C4-2B (cell line): ENCODE data around the gene MLYCD.

Source experiments
- ZFX ChIP-seq: fragments of 450-650 bp; IDR thresholded peaks from 2 replicates; pipeline ENCODE4 v1.6.1; 2017
- TF ChIP-seq, protein P1 (sequence below): fragments of 450-650 bp; conservative IDR thresholded peaks from 2 replicates; pipeline ENCODE4 v1.5.1; 2017; ENCODE audit warnings: mild to moderate bottlenecking

DNA sequence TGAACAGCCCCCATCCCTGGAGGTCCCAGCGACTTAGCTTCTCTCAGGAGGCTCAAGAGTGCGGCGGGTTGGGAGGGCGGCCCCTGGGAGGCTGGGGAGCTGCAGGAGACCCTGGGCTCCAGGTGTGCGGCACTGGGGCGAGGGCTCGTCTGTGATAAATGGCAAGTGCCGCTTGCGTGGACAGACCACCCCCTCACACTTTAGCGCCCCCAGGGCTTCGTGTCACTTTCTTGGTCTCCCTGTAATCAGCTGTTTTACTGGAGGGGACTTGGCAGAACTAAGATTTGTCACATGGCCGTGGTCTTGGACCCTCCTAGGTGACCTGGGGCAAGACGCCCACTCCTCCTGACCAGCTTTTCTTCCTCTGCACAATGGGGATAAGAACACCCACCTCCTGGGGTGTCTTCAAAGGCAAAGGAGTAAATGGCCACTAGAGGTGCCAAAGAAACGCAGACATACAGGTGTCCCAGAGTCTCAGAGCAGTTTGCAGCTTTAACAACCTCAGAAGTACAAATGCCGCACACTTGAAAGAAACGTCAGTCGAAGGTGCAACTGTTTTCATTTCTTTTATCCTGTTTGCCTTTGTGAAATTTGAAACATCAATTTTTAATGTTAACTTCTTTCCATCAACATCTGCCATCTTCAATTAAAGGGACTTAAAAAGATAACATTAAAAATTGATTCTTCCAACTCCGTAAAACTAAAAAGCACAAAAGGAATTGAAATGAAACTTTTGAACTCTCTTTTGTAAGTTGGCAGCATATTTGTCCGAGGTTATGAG is 55.1 kb downstream of the MLYCD start:
- TF ChIP-seq, protein P1, sequence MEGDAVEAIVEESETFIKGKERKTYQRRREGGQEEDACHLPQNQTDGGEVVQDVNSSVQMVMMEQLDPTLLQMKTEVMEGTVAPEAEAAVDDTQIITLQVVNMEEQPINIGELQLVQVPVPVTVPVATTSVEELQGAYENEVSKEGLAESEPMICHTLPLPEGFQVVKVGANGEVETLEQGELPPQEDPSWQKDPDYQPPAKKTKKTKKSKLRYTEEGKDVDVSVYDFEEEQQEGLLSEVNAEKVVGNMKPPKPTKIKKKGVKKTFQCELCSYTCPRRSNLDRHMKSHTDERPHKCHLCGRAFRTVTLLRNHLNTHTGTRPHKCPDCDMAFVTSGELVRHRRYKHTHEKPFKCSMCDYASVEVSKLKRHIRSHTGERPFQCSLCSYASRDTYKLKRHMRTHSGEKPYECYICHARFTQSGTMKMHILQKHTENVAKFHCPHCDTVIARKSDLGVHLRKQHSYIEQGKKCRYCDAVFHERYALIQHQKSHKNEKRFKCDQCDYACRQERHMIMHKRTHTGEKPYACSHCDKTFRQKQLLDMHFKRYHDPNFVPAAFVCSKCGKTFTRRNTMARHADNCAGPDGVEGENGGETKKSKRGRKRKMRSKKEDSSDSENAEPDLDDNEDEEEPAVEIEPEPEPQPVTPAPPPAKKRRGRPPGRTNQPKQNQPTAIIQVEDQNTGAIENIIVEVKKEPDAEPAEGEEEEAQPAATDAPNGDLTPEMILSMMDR = peak; percentile 84
- TF ChIP-seq ZFX = no peak
